ENCODE results near the gene CYP4F11.
"Not testable (repeated sequence)": the region's sequence is repeated elsewhere in the genome, so short reads cannot be mapped to it uniquely, and the experiment has no call there.

Gene CYP4F11

GRCh38 chr19:15874821-15875474 lies 59.4 kb downstream of the CYP4F11 start:
- FAIRE-seq, result no peak

GRCh38 chr19:15873771-15874170 lies 60.6 kb downstream of the CYP4F11 start:
- FAIRE-seq, result not testable (repeated sequence)

GRCh38 chr19:15871570-15871969 lies 62.8 kb downstream of the CYP4F11 start:
- FAIRE-seq, result no peak

- no peak for FAIRE-seq
These were observed 64.5 kb downstream of the CYP4F11 start for GRCh38 chr19:15869873-15870272.

- FAIRE-seq, result no peak
These were observed 65.2 kb downstream of the CYP4F11 start for GRCh38 chr19:15869109-15869555.

- no peak for FAIRE-seq
These were observed 67.7 kb downstream of the CYP4F11 start for GRCh38 chr19:15866636-15867035.

- no peak for FAIRE-seq
These were observed 69.5 kb downstream of the CYP4F11 start for GRCh38 chr19:15864824-15865223.

GRCh38 chr19:15863272-15863671 lies 71.1 kb downstream of the CYP4F11 start:
- no peak for FAIRE-seq

- FAIRE-seq, result no peak
These were observed 71.9 kb downstream of the CYP4F11 start for GRCh38 chr19:15862444-15862843.
